Measurements from ENCODE around the gene CENPA. TPM values are rescaled to one million over a fixed set of nuclear protein-coding genes. Genes with fewer than 3 reads are reported as not detected.
A peak's percentile ranks its signal among the peaks of the same experiment; 100 is the strongest.

Gene CENPA
- total RNA-seq, 1 donor from 2014 or later = 4.7 TPM

DNA sequence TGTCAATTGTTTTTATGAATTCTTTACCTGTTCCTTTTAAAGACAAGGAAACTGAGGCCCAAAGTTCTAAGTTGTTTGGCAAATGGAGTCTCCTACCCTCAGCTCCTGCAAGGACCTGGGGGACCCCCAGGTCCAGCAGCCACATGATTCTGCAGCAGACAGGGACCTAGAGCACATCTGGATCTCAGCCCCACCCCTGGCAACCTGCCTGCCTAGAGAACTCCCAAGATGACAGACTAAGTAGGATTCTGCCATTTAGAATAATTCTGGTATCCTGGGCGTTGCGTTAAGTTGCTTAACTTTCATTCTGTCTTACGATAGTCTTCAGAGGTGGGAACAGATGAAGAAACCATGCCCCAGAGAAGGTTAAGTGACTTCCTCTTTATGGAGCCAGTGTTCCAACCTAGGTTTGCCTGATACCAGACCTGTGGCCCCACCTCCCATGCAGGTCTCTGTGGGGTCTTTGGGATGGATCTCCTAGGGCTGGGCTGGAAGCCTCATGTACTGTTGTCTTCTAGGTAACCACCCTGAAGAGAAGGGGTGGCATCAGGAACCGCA, 5.6 kb upstream of the CENPA start:
- Mint-ChIP-seq H3K36me3 (ENCODE audit: unreplicated experiment) (no peaks in the 10 kb centered on the region), H3K9me3 (ENCODE audit: unreplicated experiment) (peaks cover 1% of the 10 kb centered on the region), H3K4me1 (ENCODE audit: low read depth, unreplicated experiment) (no peaks in the 10 kb centered on the region), H3K27me3 (ENCODE audit: unreplicated experiment) (no peaks in the 10 kb centered on the region), H3K4me3 (ENCODE audit: unreplicated experiment) (no peak overlapping the region), H3K27ac (ENCODE audit: unreplicated experiment) (no peak overlapping the region)
- DNase-seq = no peak
- TF ChIP-seq, protein P1, sequence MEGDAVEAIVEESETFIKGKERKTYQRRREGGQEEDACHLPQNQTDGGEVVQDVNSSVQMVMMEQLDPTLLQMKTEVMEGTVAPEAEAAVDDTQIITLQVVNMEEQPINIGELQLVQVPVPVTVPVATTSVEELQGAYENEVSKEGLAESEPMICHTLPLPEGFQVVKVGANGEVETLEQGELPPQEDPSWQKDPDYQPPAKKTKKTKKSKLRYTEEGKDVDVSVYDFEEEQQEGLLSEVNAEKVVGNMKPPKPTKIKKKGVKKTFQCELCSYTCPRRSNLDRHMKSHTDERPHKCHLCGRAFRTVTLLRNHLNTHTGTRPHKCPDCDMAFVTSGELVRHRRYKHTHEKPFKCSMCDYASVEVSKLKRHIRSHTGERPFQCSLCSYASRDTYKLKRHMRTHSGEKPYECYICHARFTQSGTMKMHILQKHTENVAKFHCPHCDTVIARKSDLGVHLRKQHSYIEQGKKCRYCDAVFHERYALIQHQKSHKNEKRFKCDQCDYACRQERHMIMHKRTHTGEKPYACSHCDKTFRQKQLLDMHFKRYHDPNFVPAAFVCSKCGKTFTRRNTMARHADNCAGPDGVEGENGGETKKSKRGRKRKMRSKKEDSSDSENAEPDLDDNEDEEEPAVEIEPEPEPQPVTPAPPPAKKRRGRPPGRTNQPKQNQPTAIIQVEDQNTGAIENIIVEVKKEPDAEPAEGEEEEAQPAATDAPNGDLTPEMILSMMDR (IDR thresholded peaks at IDR 0.05; ENCODE audit: partially characterized antibody, unreplicated experiment) = no peak

DNA sequence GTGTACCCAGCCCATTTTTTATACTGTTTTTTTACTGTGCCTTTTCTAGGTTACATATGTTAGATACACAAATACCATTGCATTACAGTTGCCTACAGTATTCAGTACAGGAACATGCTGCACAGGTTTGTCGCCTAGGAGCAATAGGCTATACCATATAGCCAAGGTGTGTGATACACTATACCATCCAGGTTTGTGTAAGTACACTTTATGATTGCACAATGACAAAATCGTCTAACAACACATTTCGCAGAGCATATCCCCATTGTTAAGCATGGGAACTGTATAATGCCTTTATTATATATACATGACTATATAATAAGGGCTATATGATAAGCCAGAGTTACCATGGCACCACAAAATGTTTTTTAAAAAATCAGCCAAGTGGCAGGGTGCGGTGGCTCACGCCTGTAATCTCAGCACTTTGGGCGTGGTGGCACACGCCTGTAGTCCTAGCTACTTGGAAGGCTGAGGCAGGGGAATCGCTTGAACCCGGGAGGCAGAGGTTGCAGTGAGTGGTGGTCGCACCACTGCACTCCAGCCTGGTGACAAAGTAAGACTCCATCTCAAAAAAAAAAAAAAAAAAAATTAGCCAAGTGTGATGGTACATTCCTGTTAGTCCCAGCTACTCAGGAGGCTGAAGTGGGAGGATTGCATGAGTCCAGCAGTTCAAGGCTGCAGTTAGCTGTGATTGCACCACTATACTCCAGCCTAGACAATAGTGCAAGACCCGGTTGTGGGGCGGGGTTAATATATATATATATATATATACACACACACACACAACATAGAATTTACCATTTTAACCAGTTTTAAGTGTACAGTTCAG, 2.8 kb upstream of the CENPA start:
- Mint-ChIP-seq H3K36me3 (ENCODE audit: unreplicated experiment) (no peaks in the 10 kb centered on the region), H3K27me3 (ENCODE audit: unreplicated experiment) (no peaks in the 10 kb centered on the region), H3K27ac (ENCODE audit: unreplicated experiment) (no peak overlapping the region), H3K9me3 (ENCODE audit: unreplicated experiment) (no peaks in the 10 kb centered on the region), H3K4me3 (ENCODE audit: unreplicated experiment) (no peak overlapping the region), H3K4me1 (ENCODE audit: low read depth, unreplicated experiment) (no peaks in the 10 kb centered on the region)
- DNase-seq = no peak
- TF ChIP-seq, protein P1 (IDR thresholded peaks at IDR 0.05; ENCODE audit: partially characterized antibody, unreplicated experiment) = no peak

GRCh38 chr2:26784570-26785234, 1.2 kb upstream of the CENPA start:
- Mint-ChIP-seq H3K4me1 (ENCODE audit: low read depth, unreplicated experiment) (no peaks in the 10 kb centered on the region), H3K4me3 (ENCODE audit: unreplicated experiment) (peak overlapping the region; percentile 87), H3K36me3 (ENCODE audit: unreplicated experiment) (no peaks in the 10 kb centered on the region), H3K27ac (ENCODE audit: unreplicated experiment) (no peak overlapping the region), H3K9me3 (ENCODE audit: unreplicated experiment) (no peaks in the 10 kb centered on the region), H3K27me3 (ENCODE audit: unreplicated experiment) (no peaks in the 10 kb centered on the region)
- TF ChIP-seq, protein P1 (IDR thresholded peaks at IDR 0.05; ENCODE audit: partially characterized antibody, unreplicated experiment) = no peak
- DNase-seq = no peak

- Mint-ChIP-seq H3K4me3 (ENCODE audit: unreplicated experiment) (peak overlapping the region; percentile 84), H3K9me3 (ENCODE audit: unreplicated experiment) (no peaks in the 10 kb centered on the region), H3K36me3 (ENCODE audit: unreplicated experiment) (peaks cover 5% of the 10 kb centered on the region), H3K4me1 (ENCODE audit: low read depth, unreplicated experiment) (no peaks in the 10 kb centered on the region), H3K27me3 (ENCODE audit: unreplicated experiment) (no peaks in the 10 kb centered on the region), H3K27ac (ENCODE audit: unreplicated experiment) (peak overlapping the region; percentile 29)
- DNase-seq = no peak
- TF ChIP-seq, protein P1 (IDR thresholded peaks at IDR 0.05; ENCODE audit: partially characterized antibody, unreplicated experiment) = no peak
Measured at GRCh38 chr2:26786207-26787028, 562 bp downstream of the CENPA start.

Data from glutamatergic neuron (in vitro differentiated cells).